Measurements from ENCODE around the gene ANKMY1.

DNA sequence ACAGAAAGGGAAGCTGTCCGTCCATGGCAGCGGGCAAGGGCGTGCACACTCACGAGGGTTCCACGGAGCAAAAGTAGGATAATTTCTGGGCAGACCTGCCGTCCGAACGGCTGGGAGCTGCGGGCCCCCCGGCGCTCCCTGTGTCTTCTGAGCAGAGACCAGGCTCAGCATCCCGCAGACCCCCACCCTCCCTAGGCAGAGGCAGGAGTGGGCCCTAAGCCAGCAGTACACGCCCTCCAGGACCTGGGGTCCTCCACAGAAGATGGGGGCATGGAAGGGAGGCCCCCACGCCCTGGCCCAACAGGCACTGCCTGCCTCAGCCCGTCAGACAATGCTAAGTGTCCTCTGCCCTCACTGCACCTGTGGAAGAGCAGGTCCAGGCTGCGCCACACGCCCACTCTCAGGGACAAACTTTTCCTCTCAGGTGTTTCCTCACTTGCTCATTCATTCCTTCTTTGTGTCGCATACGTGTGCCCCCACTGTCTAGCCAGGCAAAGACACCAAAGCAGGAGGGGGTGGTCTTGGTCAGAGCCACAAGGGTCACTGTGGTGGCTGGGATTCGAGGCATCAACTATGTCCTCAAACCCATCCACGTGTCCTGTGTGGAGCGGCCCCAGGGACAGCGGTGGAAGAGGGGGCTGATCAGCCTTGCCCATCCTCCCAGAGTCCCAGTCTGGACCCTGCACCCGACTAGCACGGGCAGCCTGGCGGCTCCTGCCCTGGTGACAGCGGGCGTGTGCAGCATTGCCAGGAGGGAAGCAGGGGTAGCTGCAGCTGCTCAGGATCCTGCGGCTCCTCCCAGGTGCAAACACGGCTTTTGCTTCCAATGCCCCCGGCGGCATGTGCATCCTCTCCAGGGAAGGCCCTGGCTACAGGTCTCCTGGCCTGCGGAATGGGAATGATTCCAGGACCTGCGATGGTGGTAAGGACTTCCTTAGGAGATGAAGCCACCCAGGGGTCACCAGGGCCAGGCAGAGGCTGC lies 124.7 kb downstream of the ANKMY1 start:
- TF ChIP-seq, protein P1, sequence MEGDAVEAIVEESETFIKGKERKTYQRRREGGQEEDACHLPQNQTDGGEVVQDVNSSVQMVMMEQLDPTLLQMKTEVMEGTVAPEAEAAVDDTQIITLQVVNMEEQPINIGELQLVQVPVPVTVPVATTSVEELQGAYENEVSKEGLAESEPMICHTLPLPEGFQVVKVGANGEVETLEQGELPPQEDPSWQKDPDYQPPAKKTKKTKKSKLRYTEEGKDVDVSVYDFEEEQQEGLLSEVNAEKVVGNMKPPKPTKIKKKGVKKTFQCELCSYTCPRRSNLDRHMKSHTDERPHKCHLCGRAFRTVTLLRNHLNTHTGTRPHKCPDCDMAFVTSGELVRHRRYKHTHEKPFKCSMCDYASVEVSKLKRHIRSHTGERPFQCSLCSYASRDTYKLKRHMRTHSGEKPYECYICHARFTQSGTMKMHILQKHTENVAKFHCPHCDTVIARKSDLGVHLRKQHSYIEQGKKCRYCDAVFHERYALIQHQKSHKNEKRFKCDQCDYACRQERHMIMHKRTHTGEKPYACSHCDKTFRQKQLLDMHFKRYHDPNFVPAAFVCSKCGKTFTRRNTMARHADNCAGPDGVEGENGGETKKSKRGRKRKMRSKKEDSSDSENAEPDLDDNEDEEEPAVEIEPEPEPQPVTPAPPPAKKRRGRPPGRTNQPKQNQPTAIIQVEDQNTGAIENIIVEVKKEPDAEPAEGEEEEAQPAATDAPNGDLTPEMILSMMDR (IDR thresholded peaks at IDR 0.05), result no peak
- TF ChIP-seq POLR2A (IDR thresholded peaks at IDR 0.05), result no peak
